Measurements from ENCODE around the gene ACTA2.

ACTA2 gene

DNA sequence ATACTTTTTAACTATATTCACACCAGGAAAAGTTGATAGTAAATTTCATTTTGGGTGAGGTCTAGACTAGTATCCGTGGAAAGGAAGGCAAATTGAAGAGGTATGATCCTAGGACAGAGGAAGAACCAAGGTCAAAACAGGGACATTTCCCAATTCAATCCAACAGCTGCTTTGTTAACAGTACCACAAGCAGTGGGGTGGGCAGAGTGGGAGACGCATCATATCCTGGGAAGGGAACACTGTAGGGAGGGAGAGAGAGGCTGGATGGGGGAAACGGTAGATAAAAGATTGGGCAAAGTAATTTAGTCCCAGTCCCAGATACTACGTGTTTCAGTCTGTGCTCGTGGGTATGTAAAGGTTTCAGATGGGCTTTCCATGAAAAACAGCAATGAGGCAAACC, 28.9 kb upstream of the ACTA2 start:
- DNase-seq (ENCODE audit: low spot score) = no peak

GRCh38 chr10:88980800-88981199, 28.2 kb upstream of the ACTA2 start:
- DNase-seq (ENCODE audit: low spot score) = no peak

- no peak for DNase-seq (ENCODE audit: low spot score)
Observed at GRCh38 chr10:88980247-88980646, 27.7 kb upstream of the ACTA2 start.

- no peak for DNase-seq (ENCODE audit: low spot score)
Observed at GRCh38 chr10:88979603-88980002, 27.0 kb upstream of the ACTA2 start.

- peak; percentile 79 for DNase-seq (ENCODE audit: low spot score)
Observed at GRCh38 chr10:88979153-88979562, 26.6 kb upstream of the ACTA2 start.

- no peak for DNase-seq (ENCODE audit: low spot score)
Observed at GRCh38 chr10:88978463-88978862, 25.9 kb upstream of the ACTA2 start.

- no peak for DNase-seq (ENCODE audit: low spot score)
Observed at GRCh38 chr10:88975377-88975720, 22.8 kb upstream of the ACTA2 start.

DNA sequence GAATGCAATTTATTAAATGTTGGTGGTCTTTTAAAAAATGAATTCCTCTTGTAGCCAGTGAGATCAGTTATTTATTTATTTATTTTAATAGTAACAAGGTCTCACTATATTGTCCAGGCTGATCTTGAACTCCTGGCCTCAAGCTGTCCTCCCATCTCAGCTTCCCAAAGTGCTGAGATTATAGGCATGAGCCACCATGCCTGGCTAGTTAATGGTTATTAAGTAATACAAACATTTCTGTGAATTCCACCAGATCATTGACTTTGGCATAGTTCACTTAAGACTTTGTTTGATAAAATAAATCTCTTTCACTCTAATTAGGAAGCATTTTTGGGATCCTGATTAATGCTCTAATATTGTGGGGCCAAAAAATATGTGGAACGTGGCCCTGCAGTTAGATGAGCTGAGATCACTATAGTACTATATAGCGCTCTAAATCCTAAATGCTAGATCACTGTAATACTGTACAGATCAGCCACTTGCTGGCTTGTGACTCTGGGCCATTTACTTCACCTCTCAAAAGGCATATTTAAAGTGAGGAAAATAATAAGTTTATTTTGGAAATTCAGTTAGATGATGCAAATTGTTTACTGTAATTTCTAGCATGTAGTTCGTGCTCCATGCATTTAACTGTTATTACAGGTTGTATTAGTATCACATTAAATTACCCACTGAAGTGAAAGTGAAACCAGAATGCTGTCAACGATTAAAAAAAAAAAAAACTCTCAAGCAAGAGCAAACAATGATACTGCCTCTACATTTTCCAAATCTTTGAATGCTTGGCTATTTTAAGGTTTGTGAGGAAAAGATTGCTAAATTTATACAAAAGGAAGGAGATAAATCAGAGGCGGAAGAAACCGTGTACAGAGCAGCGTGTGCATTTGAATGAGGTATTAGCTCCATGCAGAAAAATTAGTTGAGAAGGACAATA, 22.1 kb upstream of the ACTA2 start:
- peak; percentile 70 for DNase-seq (ENCODE audit: low spot score)

GRCh38 chr10:88974012-88974411, 21.4 kb upstream of the ACTA2 start:
- no peak for DNase-seq (ENCODE audit: low spot score)

DNA sequence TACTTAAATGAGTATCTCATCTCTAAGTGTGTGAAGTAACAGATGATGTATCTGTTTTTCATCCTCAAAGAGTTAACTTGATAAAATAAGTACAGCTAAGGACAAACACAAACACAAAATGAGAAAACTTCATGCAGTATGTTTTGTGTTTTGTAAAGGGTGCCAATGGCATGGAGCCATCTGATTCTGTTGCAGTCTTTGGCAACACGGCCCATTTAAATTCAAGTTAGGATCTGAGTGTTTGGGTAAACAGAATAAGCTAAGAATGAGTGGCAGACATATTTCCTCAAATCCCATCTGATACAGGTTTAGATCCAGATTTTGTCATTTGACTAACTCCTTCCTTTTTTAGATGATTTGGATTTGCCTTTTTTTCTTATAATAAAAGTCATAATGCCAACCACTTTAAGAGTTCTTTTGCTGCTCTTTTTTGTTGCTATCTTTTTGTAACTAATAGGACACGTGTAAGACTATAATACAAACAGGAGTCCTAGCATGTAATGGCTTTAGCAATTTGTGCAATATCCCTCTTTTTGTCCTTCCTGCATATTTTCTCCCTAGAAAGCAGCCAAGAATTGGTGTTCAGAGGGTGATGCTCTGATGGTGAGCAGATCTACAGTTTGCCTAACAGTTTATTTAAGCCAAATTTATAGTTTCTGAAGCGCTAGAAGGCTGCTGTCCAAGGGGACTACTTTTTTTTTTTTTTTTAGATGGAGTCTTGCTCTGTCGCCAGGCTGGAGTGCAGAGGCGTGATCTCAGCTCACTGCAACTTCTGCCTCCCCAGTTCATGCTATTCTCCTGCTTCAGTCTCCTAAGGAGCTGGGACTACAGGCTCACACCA, 18.9 kb upstream of the ACTA2 start:
- DNase-seq (ENCODE audit: low spot score) = no peak

GRCh38 chr10:88968391-88968790, 15.8 kb upstream of the ACTA2 start:
- DNase-seq (ENCODE audit: low spot score) = no peak

DNA sequence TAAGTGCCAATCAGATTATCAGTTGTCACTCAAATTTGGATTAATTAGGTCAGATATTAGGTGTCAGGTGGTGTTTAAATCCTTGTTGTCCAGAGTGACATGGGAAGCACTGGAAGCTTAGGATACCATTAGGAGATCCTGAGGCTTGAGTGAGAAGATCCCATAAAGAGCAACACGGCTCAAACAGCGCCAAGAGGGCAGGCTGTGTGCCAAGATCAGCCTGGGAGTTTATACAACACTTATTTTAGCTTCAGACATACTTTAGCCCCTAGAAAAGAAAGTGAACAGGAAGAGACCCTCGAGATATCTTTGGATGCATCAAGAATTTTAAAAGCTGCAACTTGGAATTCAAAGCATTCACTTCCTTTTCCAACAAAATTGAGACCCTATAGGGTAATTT, 14.2 kb upstream of the ACTA2 start:
- no peak for DNase-seq (ENCODE audit: low spot score)

DNA sequence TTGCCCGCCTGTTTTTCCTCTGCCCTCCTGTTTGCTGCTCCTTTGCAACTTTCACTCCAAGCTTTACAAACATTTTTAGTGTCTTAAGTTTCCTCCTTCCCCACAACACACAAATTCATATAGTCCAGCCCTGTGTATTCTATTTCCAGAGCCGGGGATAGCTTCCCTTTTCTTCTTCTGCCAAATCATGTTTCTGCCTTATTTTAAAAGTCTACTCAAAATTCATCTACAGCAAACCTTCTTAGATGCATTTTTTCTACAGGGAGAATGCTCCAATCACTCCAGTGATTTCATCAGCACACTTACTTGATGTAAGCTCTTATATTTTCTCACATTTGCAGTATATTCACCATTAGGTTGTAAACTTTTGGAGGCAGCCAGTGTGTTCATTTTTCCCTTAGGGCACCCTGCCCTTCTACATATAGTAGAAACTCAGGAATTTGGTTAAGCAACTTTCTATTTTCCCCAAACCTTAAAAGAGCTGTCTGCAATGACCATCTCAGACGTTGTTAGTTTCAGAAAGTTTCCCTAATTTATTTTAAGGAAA, 12.4 kb upstream of the ACTA2 start:
- DNase-seq (ENCODE audit: low spot score) = no peak

DNA sequence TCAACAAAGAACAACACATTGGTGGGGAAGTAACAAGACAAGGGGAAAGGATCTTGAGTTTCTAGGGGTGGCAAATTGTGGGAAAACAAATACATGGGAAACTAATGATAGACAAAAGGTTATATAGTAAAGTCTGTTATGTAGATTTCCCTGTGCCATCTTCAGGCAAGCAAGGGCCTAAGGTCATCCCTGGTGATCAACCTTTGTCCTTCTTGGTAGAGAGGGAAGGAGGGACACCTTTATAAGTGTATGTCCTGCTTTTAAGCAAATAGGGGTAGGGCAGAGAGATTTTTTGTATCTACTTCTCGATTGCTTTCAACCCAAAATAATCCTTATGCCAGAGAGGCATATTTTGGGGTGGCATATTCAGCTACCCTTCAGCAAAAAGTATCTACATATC, 11.8 kb upstream of the ACTA2 start:
- no peak for DNase-seq (ENCODE audit: low spot score)

- DNase-seq (ENCODE audit: low spot score) = no peak
Observed at GRCh38 chr10:88963318-88963717, 10.7 kb upstream of the ACTA2 start.

GRCh38 chr10:88962336-88962735, 9.8 kb upstream of the ACTA2 start:
- DNase-seq (ENCODE audit: low spot score) = no peak

GRCh38 chr10:88961266-88961665, 8.7 kb upstream of the ACTA2 start:
- no peak for DNase-seq (ENCODE audit: low spot score)

DNA sequence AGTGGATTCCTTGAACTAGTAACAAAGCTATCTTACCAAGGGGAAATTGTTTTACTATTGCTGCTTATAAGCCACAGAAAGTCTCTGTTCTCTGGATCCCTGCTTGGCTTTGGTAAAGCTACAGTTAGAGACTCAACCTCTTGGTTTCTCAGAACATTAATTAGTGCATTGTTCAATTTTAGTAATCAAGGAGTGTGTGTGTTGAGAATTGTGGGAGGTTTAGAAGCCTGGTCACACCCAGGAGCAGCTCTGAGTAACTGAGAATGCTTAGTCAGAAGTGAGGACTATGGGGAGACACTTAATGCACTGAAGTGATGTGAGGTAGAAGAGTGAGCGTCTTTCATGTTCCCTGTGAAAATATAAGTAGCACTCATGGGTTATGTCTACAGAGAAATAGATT, 8.2 kb upstream of the ACTA2 start:
- DNase-seq (ENCODE audit: low spot score) = no peak

DNA sequence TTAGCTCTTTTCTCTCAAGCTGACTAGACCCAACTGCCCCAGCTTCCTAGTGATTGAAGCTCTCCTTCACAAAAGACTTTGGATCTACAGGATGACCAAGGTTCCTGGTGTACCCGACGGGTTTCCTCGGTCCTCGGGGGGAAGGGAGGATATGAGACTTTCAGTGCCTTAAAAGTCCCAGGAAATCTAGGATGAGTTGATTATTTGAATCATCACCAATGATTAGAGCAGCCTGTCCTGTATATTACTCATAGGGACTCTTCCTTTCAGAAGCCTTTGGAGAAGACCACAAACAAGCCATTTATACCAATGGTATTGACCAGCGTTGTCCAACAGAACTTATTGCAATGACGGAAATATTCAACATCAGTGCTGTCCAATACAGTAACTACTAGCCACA, 6.1 kb upstream of the ACTA2 start:
- DNase-seq (ENCODE audit: low spot score) = no peak

- DNase-seq (ENCODE audit: low spot score) = no peak
Observed at GRCh38 chr10:88957381-88957780, 4.8 kb upstream of the ACTA2 start.

DNA sequence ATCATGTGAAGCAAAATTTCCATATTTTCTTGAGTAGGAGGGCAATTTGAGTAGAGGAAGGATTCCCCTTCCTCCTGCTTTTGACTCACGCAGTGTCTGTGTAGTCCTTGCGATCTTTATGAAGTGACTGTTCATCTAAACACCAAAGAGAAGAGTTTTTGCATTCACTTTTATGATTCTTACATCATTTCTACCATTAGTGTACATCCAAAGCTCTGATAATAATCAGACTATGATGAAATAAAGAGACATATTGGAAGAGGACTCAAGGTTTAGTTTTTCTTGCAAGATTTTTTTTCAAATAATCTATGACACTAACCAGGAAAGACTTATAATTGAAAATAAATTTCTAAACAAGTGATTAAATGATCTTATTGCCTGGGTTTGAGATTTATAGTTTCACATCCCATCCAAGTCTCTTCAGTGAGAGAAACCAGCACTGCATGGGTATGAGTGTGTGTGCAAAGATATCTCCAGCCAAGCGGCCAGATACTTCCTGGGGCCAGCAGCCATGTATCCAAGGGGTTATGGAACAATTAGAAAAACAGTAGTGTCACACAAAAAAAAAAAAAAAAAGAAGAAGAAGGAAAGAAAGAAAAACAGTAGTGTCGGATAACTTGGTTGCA, 2.0 kb upstream of the ACTA2 start:
- no peak for DNase-seq (ENCODE audit: low spot score)

DNA sequence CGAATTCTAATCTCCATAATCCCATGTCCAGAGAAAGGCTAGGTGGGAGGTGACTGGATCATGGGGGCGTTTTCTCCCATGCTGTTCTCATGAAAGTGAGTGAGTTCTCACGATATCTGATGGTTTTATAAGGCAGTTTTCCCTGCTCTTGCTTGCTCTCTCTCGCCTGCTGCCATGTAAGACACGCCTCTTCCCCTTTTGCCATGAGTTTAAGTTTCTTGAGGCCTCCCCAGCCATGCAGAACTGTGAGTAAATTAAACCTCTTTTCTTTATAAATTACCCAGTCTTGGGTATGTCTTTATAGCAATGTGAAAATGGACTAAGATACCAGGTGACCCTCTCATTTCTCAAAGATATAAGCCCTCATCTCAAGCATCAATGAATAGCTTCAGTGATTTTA, 1.1 kb upstream of the ACTA2 start:
- no peak for DNase-seq (ENCODE audit: low spot score)

Measured in hematopoietic multipotent progenitor cell treated with erythropoietin and hydrocortisone succinate and interleukin-3 and kit ligand, for 15 days (in vitro differentiated cells).